ENCODE results near the gene NOL6. TPM values are rescaled to one million over a fixed set of nuclear protein-coding genes. Genes with fewer than 3 reads are reported as not detected.

The NOL6 gene
- total RNA-seq, 1 donor, result 25.1 TPM

DNA sequence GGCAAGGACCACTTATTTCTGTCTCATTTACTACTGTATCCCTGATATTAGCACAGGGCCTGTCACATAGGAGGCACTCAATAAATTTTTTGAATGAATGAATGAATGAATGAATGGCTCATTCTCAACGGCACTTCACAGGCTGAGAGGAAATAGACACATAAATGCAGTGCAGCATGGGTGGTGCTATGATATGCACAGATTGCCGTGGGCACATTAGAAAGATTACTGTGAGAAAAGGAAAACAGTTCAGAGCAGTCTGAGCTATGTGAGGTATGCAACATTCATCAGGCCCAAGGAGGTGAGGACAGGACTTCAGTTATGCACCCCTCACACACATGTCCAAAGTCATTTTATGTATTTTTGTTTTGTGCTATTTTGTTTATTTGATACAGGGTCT, 6.4 kb upstream of the NOL6 start:
- no peak overlapping the region for H3K4me3 ChIP-seq (ENCODE audit: low read depth, low read length)
- no peak for DNase-seq (ENCODE audit: low read depth)
- TF ChIP-seq, protein P1, sequence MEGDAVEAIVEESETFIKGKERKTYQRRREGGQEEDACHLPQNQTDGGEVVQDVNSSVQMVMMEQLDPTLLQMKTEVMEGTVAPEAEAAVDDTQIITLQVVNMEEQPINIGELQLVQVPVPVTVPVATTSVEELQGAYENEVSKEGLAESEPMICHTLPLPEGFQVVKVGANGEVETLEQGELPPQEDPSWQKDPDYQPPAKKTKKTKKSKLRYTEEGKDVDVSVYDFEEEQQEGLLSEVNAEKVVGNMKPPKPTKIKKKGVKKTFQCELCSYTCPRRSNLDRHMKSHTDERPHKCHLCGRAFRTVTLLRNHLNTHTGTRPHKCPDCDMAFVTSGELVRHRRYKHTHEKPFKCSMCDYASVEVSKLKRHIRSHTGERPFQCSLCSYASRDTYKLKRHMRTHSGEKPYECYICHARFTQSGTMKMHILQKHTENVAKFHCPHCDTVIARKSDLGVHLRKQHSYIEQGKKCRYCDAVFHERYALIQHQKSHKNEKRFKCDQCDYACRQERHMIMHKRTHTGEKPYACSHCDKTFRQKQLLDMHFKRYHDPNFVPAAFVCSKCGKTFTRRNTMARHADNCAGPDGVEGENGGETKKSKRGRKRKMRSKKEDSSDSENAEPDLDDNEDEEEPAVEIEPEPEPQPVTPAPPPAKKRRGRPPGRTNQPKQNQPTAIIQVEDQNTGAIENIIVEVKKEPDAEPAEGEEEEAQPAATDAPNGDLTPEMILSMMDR (IDR thresholded peaks at IDR 0.05; ENCODE audit: insufficient read depth, low read length), result no peak

DNA sequence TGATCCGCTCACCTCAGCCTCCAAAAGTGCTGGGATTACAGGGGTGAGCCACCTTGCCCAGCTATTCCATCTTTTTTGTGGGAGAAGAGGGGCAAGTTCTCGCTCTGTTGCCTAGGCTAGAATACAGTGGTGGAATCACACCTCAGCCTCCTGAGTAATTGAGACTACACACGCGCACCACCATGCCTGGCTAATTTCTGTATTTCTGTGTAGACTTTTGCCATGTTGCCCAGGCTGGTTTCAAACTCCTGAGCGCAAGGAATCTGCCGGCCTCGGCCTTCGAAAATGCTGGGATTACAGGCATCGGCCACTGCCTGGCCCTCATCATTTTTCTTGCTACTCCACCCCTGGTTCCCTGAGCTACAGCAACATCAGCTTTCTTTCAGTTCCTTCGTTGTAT, 2.8 kb upstream of the NOL6 start:
- TF ChIP-seq, protein P1 (IDR thresholded peaks at IDR 0.05; ENCODE audit: insufficient read depth, low read length), result no peak
- H3K4me3 ChIP-seq (ENCODE audit: low read depth, low read length), result no peak overlapping the region
- DNase-seq (ENCODE audit: low read depth), result no peak

DNA sequence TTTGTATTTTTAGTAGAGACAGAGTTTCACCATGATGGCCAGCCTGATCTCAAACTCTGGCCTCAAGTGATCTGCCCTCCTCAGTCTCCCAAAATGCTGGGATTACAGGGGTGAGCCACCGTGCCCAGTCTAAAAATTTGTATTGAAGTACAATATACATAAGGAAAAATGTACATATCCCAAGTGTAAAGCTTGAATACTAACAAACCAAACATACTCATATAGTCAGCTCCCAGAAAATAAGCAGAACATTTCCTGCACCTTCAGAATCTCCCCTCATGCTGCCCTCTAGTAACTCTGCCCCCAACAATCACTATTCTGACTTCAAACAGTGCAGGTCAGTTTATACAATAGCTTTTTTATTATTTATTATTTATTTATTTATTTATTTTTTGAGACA, 1.6 kb upstream of the NOL6 start:
- TF ChIP-seq, protein P1 (IDR thresholded peaks at IDR 0.05; ENCODE audit: insufficient read depth, low read length), result no peak
- H3K4me3 ChIP-seq (ENCODE audit: low read depth, low read length), result no peak overlapping the region
- no peak for DNase-seq (ENCODE audit: low read depth)

DNA sequence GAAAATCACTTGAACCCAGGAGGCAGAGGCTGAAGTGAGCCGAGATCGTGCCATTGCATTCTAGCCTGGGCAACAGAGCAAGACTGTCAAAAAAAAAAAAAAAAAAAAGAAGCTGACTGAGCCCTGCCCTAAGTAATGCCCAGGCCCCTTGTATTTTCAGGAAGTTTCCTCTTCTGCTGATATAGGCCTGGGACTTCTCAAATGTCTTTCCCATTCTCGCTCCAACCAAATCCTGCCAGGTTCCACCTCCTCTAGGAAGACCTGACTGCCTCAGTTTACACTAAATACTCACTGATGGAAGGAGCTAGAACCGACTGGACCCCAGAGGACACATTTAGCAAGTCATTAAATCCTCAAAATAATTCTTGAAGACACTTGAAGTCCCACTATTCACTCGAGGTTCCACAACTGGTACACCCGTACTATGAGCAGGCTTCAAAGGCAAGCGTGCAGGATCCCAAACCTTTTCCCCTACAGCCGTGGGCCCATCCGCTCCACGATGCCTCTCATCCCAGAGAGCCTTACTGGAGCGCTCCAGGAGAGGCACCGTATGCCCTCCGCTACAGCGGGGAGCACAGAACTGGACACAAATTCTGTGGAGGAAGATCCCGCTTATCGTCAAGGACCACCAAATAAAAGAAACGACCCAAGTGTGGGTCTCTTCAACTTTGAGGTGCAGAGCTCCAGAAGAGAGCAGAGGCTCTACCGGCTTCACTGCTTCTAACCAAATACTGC, 676 bp downstream of the NOL6 start:
- TF ChIP-seq, protein P1 (IDR thresholded peaks at IDR 0.05; ENCODE audit: insufficient read depth, low read length), result no peak
- no peak for DNase-seq (ENCODE audit: low read depth)

DNA sequence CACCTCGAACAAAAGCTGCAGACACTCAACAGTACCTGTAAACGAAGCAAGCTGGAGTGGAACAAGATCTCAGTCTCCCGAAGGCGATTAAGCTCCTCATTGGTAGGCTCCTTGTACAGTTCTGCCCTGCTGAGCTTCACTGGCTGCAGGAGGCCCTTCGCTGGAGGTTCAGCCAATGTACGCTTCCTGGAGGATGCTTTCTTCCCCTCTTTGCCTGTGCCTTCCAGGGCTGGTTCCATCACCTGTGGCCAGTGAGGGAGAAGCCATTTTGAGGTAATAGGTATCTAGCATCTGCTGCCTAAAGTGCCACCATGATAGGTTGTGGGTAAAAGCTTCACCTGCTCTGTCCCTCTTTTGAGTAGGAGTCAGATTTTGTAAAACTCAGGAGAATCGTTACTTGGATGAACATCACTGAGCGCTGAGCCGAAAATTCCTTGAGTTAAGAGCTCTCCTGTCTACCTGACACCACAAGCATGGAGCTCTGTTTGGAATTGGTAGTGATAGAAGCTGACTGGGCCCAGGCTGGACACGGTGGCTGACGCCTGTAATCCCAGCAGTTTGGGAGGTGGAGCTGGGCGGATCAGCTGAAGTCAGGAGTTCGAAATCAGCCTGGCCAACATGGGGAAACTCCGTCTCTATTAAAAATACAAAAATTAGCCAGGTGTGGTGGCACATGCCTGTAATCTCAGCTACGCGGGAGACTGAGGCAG, 1.4 kb downstream of the NOL6 start:
- peak overlapping the region; percentile 99 for H3K4me3 ChIP-seq (ENCODE audit: low read depth, low read length)
- no peak for DNase-seq (ENCODE audit: low read depth)
- TF ChIP-seq, protein P1 (IDR thresholded peaks at IDR 0.05; ENCODE audit: insufficient read depth, low read length), result no peak

More for the DNA sequence above, 676 bp downstream of the NOL6 start:
- peak overlapping the region; percentile 99 for H3K4me3 ChIP-seq (ENCODE audit: low read depth, low read length)

DNA sequence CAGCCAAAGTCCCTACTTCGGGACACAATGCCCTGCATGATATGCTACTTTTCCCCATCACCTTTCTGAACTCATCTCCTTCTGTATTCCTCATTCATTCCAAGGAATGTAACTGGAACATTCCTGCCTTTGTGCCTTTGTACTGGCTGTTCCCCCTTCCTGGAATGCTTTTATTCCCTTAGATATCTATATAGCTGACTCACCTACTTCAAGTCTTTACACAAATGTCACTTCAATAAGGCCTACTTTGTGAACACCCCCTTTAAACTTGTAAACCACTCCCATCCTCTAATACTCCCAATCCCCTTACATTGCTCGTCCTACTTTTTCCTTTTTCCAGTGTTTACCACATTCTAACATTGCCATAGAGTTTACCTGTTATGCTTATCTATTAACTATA, 2.4 kb downstream of the NOL6 start:
- H3K4me3 ChIP-seq (ENCODE audit: low read depth, low read length), result no peak overlapping the region
- TF ChIP-seq, protein P1 (IDR thresholded peaks at IDR 0.05; ENCODE audit: insufficient read depth, low read length), result no peak
- DNase-seq (ENCODE audit: low read depth), result no peak
